HCT116 (cell line): ENCODE measurements around the gene KDM1B. TPM values are rescaled to one million over a fixed set of nuclear protein-coding genes. Genes with fewer than 3 reads are reported as not detected.

Experiments used
- ATAC-seq: fragments of 200-7000 bp; cut with Tn5 transposase; 2 replicates; pipeline ENCODE4 v1.9.1; 2020; ENCODE audit warnings: mild to moderate bottlenecking, moderate library complexity
- BruUV-seq: library from RNA; stranded (reverse); fragments of 400-500 nt; replicated peaks from 2 replicates; lab custom pipeline; 2021; lab: Mats Ljungman, UMichigan
- CTCF ChIA-PET: fragments of 300-600 bp; sonication (Branson Sonifier 250); formaldehyde crosslinking; loops from one replicate; lab custom pipeline; 2021; ENCODE audit warnings: antibody characterized with exemption; lab: Charles Lee
- POLR2A ChIA-PET: fragments of 300-600, 350-600 bp; sonication (Branson Sonifier 250); formaldehyde crosslinking; loops from one replicate; lab custom pipeline; 2021; ENCODE audit warnings: antibody characterized with exemption; lab: Charles Lee
- RAD21 ChIA-PET, 2 experiments: fragments of 300-600 bp; sonication (Branson Sonifier 250); formaldehyde crosslinking; loops; one replicate each; lab custom pipeline; 2023; ENCODE audit warnings: low total read pairs in 2 of 2; ENCODE audit not compliant: uncharacterized antibody in 2 of 2, unreplicated experiment in 2 of 2, low non-redundant PET in 1 of 2; lab: Charles Lee
- DNase-seq: peaks from one replicate; pipeline ENCODE4 v3.0.0-alpha.2; 2010; ENCODE audit warnings: low read depth, low spot score
- H2AFZ ChIP-seq: fragments of 200-600 bp; shearing (Covaris generic), sonication (generic); 2 replicates; pipeline ENCODE4 v1.6.1; 2017; ENCODE audit warnings: low read depth, mixed run types, mixed read lengths, antibody characterized with exemption, low read length; ENCODE audit not compliant: poor library complexity, severe bottlenecking
- H3K27ac ChIP-seq: 2 replicates; pipeline ENCODE4 v1.5.1; 2012; ENCODE audit warnings: low read depth, low read length
- H3K27me3 ChIP-seq: fragments of 200-600 bp; sonication (generic); 2 replicates; pipeline ENCODE4 v1.6.1; 2016; ENCODE audit warnings: mixed run types, low read length, mixed read lengths; ENCODE audit not compliant: insufficient read depth
- H3K36me3 ChIP-seq, 2 experiments: fragments of 200-500 bp in 1 of 2; fragments of 200-600 bp in 1 of 2; sonication (Bioruptor generic) in 1 of 2; sonication (generic) in 1 of 2; 2 replicates each; pipeline versions ENCODE4 v1.5.1 to v1.6.1; 2014 to 2016; ENCODE audit warnings: low read length in 2 of 2, inconsistent platforms in 1 of 2, mixed read lengths in 1 of 2, mixed run types in 1 of 2; ENCODE audit not compliant: insufficient read depth in 2 of 2, control insufficient read depth in 1 of 2
- H3K4me1 ChIP-seq, 2 experiments: fragments of 200-600 bp in 1 of 2; sonication (generic) in 1 of 2; 2 replicates each; pipeline versions ENCODE4 v1.5.1 to v1.6.1; 2012 to 2017; ENCODE audit warnings: low read length in 2 of 2, inconsistent platforms in 1 of 2, mild to moderate bottlenecking in 1 of 2, mixed read lengths in 1 of 2, mixed run types in 1 of 2, moderate library complexity in 1 of 2; ENCODE audit not compliant: insufficient read depth in 2 of 2, control insufficient read depth in 1 of 2
- H3K4me2 ChIP-seq: fragments of 200-600 bp; sonication (generic); 2 replicates; pipeline ENCODE4 v1.6.1; 2017; ENCODE audit warnings: mixed run types, low read length, mixed read lengths
- H3K4me3 ChIP-seq, 2 experiments: fragments of 200-600 bp in 1 of 2; sonication (generic) in 1 of 2; replicated peaks in 1 of 2; 2 replicates each; pipeline ENCODE4 v1.5.1; 2011 to 2016; ENCODE audit warnings: low read length in 2 of 2, control low read depth in 1 of 2, low read depth in 1 of 2, mild to moderate bottlenecking in 1 of 2, mixed read lengths in 1 of 2, mixed run types in 1 of 2
- H3K79me2 ChIP-seq: fragments of 200-600 bp; sonication (generic); 2 replicates; pipeline ENCODE4 v1.6.1; 2017; ENCODE audit warnings: mild to moderate bottlenecking, mixed run types, low read length, moderate library complexity, mixed read lengths; ENCODE audit not compliant: insufficient read depth
- H3K9ac ChIP-seq: fragments of 200-600 bp; sonication (generic); 2 replicates; pipeline ENCODE4 v1.6.1; 2016; ENCODE audit warnings: low read length, mixed read lengths
- H3K9me2 ChIP-seq: fragments of 200-600 bp; sonication (generic), shearing (Covaris generic); 2 replicates; pipeline ENCODE4 v1.6.1; 2017; ENCODE audit warnings: mixed run types, mild to moderate bottlenecking, moderate library complexity; ENCODE audit not compliant: insufficient read depth
- H3K9me3 ChIP-seq, 2 experiments: fragments of 200-500 bp in 1 of 2; fragments of 200-600 bp in 1 of 2; sonication (Bioruptor generic) in 1 of 2; sonication (generic) in 1 of 2; 2 replicates each; pipeline ENCODE4 v1.6.1; 2014 to 2017; ENCODE audit warnings: low read length in 2 of 2, mixed read lengths in 2 of 2, inconsistent platforms in 1 of 2, low read depth in 1 of 2, mild to moderate bottlenecking in 1 of 2, mixed run types in 1 of 2, moderate library complexity in 1 of 2; ENCODE audit not compliant: control insufficient read depth in 1 of 2, insufficient read depth in 1 of 2
- H4K20me1 ChIP-seq: fragments of 200-600 bp; sonication (generic), shearing (Covaris generic); 2 replicates; pipeline ENCODE4 v1.6.1; 2017; ENCODE audit warnings: mixed run types, mild to moderate bottlenecking, moderate library complexity; ENCODE audit not compliant: insufficient read depth
- CBX3 ChIP-seq: IDR thresholded peaks from 2 replicates; pipeline ENCODE4 v1.6.1; 2012; ENCODE audit warnings: low read depth
- CEBPB ChIP-seq: IDR thresholded peaks from 2 replicates; pipeline ENCODE4 v1.6.1; 2012; ENCODE audit warnings: low read depth
- EGR1 ChIP-seq: IDR thresholded peaks from 2 replicates; pipeline ENCODE4 v1.6.1; 2012; ENCODE audit warnings: low read depth
- ELF1 ChIP-seq: IDR thresholded peaks from 2 replicates; pipeline ENCODE4 v1.6.1; 2012; ENCODE audit warnings: low read depth, borderline replicate concordance
- EZH2 ChIP-seq: fragments of 200-600 bp; sonication (generic); IDR thresholded peaks from 2 replicates; pipeline ENCODE4 v1.6.1; 2017; ENCODE audit warnings: antibody characterized with exemption, mixed run types
- EZH2phosphoT487 ChIP-seq: fragments of 200-600 bp; IDR thresholded peaks from 2 replicates; pipeline ENCODE4 v1.6.1; 2018; ENCODE audit warnings: antibody characterized with exemption, borderline replicate concordance
- FOSL1 ChIP-seq: IDR thresholded peaks from 2 replicates; pipeline ENCODE4 v1.6.1; 2012; ENCODE audit warnings: low read depth
- POLR2A ChIP-seq: IDR thresholded peaks from 2 replicates; pipeline ENCODE4 v1.7.0; 2011; ENCODE audit warnings: borderline replicate concordance; ENCODE audit not compliant: insufficient read depth, insufficient read length; ENCODE audit errors: extremely low read depth
- POLR2AphosphoS5 ChIP-seq: IDR thresholded peaks from 2 replicates; pipeline ENCODE4 v1.6.1; 2011; ENCODE audit warnings: mild to moderate bottlenecking, low read depth, low read length, moderate library complexity
- RAD21 ChIP-seq: IDR thresholded peaks from 2 replicates; pipeline ENCODE4 v1.6.1; 2012; ENCODE audit warnings: low read depth, mild to moderate bottlenecking
- SIN3A ChIP-seq: IDR thresholded peaks from 2 replicates; pipeline ENCODE4 v1.6.1; 2012; ENCODE audit warnings: low read depth
- SP1 ChIP-seq: IDR thresholded peaks from 2 replicates; pipeline ENCODE4 v1.6.1; 2012; ENCODE audit warnings: low read depth
- SRF ChIP-seq: IDR thresholded peaks from 2 replicates; pipeline ENCODE4 v1.6.1; 2012; ENCODE audit warnings: low read depth
- YY1 ChIP-seq: IDR thresholded peaks from 2 replicates; pipeline ENCODE4 v1.6.1; 2011; ENCODE audit warnings: low read length, low read depth, moderate library complexity, mild to moderate bottlenecking; ENCODE audit not compliant: insufficient replicate concordance; ENCODE audit errors: extremely low read depth
- ZFX ChIP-seq: fragments of 450-650 bp; IDR thresholded peaks from 2 replicates; pipeline ENCODE4 v1.6.1; 2017
- ZNF274 ChIP-seq: fragments of 200-500 bp; sonication (Bioruptor generic); IDR thresholded peaks from 2 replicates; pipeline ENCODE4 v1.6.1; 2014; ENCODE audit warnings: mild to moderate bottlenecking, low read depth, low read length, inconsistent platforms
- intact Hi-C: fragments of 100-400 bp; cut with micrococcal nuclease; formaldehyde crosslinking; loops from 2 replicates; pipeline ENCODE4 v1.10.0; 2022
- total RNA-seq: library from RNA; stranded (reverse); gene quantifications from one replicate; pipeline ENCODE4 v1.2.1, GENCODE V29; 2021; ENCODE audit not compliant: unreplicated experiment
- TF ChIP-seq, protein P1 (sequence below): IDR thresholded peaks from 2 replicates; pipeline ENCODE4 v1.6.1; 2012
- TF ChIP-seq, protein P2 (sequence below): IDR thresholded peaks from 2 replicates; pipeline ENCODE4 v1.6.1; 2012; ENCODE audit warnings: low read depth
- TF ChIP-seq, protein P3 (sequence below): IDR thresholded peaks from 2 replicates; pipeline ENCODE4 v1.6.1; 2012

Gene KDM1B
- total RNA-seq, 1 experiment from 2014 or later = 24.5 TPM

DNA sequence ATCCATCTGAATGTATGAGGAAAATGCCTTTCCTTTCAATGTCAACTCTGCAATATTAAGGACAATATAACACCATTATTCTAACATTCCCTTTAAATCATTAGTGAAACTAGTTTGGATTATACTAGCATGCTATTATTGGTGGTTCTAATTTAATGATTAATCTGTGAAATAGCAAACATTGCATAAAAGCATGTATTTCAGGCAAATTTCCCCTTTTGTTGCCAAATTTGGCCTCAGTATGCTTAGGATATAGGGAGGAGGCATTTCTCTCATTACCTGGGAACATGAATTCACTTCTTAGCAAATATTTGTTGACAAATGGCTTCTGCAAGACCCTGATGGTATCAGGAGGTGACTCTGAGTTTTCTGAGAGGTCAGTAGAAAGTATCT, 1.9 kb upstream of the KDM1B start:
- Histone ChIP-seq H2AFZ (no peak overlapping the region), H3K4me2 (no peak overlapping the region), H3K27me3 (no peaks in the 10 kb centered on the region), H3K9me2 (no peaks in the 10 kb centered on the region), H3K36me3 (no peaks in the 10 kb centered on the region), H3K27ac (no peak overlapping the region), H3K9ac (no peak overlapping the region), H3K9me3 (no peaks in the 10 kb centered on the region), H3K4me1 (peaks cover 7 to 10% of the 10 kb centered on the region in 2 experiments), H4K20me1 (no peaks in the 10 kb centered on the region), H3K79me2 (no peaks in the 10 kb centered on the region), H3K4me3 (no peak overlapping the region)
- ChIA-PET POLR2A (no interaction called here), RAD21 (no interaction called here), CTCF (no interaction called here)
- TF ChIP-seq POLR2A (no peak), FOSL1 (no peak), EGR1 (no peak), SP1 (no peak), CEBPB (no peak), RAD21 (no peak), ZFX (no peak), SRF (no peak), ELF1 (no peak), POLR2AphosphoS5 (no peak), ZNF274 (no peak), SIN3A (no peak), EZH2phosphoT487 (no peak), YY1 (no peak), CBX3 (no peak), EZH2 (no peak)
- TF ChIP-seq, protein P1, sequence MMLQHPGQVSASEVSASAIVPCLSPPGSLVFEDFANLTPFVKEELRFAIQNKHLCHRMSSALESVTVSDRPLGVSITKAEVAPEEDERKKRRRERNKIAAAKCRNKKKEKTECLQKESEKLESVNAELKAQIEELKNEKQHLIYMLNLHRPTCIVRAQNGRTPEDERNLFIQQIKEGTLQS = no peak
- TF ChIP-seq, protein P2, sequence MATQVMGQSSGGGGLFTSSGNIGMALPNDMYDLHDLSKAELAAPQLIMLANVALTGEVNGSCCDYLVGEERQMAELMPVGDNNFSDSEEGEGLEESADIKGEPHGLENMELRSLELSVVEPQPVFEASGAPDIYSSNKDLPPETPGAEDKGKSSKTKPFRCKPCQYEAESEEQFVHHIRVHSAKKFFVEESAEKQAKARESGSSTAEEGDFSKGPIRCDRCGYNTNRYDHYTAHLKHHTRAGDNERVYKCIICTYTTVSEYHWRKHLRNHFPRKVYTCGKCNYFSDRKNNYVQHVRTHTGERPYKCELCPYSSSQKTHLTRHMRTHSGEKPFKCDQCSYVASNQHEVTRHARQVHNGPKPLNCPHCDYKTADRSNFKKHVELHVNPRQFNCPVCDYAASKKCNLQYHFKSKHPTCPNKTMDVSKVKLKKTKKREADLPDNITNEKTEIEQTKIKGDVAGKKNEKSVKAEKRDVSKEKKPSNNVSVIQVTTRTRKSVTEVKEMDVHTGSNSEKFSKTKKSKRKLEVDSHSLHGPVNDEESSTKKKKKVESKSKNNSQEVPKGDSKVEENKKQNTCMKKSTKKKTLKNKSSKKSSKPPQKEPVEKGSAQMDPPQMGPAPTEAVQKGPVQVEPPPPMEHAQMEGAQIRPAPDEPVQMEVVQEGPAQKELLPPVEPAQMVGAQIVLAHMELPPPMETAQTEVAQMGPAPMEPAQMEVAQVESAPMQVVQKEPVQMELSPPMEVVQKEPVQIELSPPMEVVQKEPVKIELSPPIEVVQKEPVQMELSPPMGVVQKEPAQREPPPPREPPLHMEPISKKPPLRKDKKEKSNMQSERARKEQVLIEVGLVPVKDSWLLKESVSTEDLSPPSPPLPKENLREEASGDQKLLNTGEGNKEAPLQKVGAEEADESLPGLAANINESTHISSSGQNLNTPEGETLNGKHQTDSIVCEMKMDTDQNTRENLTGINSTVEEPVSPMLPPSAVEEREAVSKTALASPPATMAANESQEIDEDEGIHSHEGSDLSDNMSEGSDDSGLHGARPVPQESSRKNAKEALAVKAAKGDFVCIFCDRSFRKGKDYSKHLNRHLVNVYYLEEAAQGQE = no peak
- TF ChIP-seq, protein P3, sequence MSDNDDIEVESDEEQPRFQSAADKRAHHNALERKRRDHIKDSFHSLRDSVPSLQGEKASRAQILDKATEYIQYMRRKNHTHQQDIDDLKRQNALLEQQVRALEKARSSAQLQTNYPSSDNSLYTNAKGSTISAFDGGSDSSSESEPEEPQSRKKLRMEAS = no peak
- no peak for ATAC-seq
- no TSS peak for BruUV-seq
- DNase-seq = no peak
- intact Hi-C loops = no loop called here
